H9 (cell line): ENCODE measurements around the gene SP6. TPM values are rescaled to one million over a fixed set of nuclear protein-coding genes. Genes with fewer than 3 reads are reported as not detected.

Experiments
- DNase-seq: peaks from one replicate; pipeline ENCODE4 v3.0.0-alpha.2; 2017
- H2AFZ ChIP-seq: one replicate; pipeline ENCODE4 v1.6.1; 2013; ENCODE audit warnings: mild to moderate bottlenecking, low read length, control low read depth, moderate library complexity
- H2AK5ac ChIP-seq: 2 replicates; pipeline ENCODE4 v1.6.1; 2013; ENCODE audit warnings: low read length, control low read depth, mixed read lengths; ENCODE audit not compliant: insufficient read length
- H2BK120ac ChIP-seq: one replicate; pipeline ENCODE4 v1.6.1; 2013; ENCODE audit warnings: low read depth, mild to moderate bottlenecking, low read length, control low read depth, inconsistent platforms; ENCODE audit not compliant: poor library complexity, severe bottlenecking
- H2BK12ac ChIP-seq: 2 replicates; pipeline ENCODE4 v1.6.1; 2013; ENCODE audit warnings: low read length, control low read depth, mixed read lengths, low read depth; ENCODE audit not compliant: insufficient read length
- H2BK15ac ChIP-seq: 2 replicates; pipeline ENCODE4 v1.6.1; 2013; ENCODE audit warnings: low read depth, low read length, control low read depth
- H2BK20ac ChIP-seq: one replicate; pipeline ENCODE4 v1.6.1; 2013; ENCODE audit warnings: low read depth, mild to moderate bottlenecking, low read length, control low read depth, inconsistent platforms; ENCODE audit not compliant: poor library complexity, severe bottlenecking
- H2BK5ac ChIP-seq: 2 replicates; pipeline ENCODE4 v1.6.1; 2013; ENCODE audit warnings: low read length, control low read depth, mixed read lengths; ENCODE audit not compliant: insufficient read length
- H3K14ac ChIP-seq: 2 replicates; pipeline ENCODE4 v1.6.1; 2013; ENCODE audit warnings: low read length, control low read depth; ENCODE audit not compliant: insufficient read depth
- H3K18ac ChIP-seq: 2 replicates; pipeline ENCODE4 v1.6.1; 2013; ENCODE audit warnings: low read depth, mild to moderate bottlenecking, mixed read lengths, low read length, control low read depth; ENCODE audit not compliant: insufficient read length
- H3K23ac ChIP-seq: 2 replicates; pipeline ENCODE4 v1.6.1; 2013; ENCODE audit warnings: low read length, control low read depth, mixed read lengths, low read depth; ENCODE audit not compliant: insufficient read length
- H3K23me2 ChIP-seq: 2 replicates; pipeline ENCODE4 v1.6.1; 2013; ENCODE audit warnings: low read depth, mild to moderate bottlenecking, mixed read lengths, low read length, control low read depth; ENCODE audit not compliant: insufficient read length, poor library complexity, severe bottlenecking
- H3K27ac ChIP-seq: 2 replicates; pipeline ENCODE4 v1.5.1; 2013; ENCODE audit warnings: low read length, control low read depth, mixed read lengths, low read depth; ENCODE audit not compliant: insufficient read length
- H3K27me3 ChIP-seq: 2 replicates; pipeline ENCODE4 v1.6.1; 2013; ENCODE audit warnings: low read length, control low read depth, inconsistent platforms; ENCODE audit not compliant: insufficient read depth
- H3K4ac ChIP-seq: 2 replicates; pipeline ENCODE4 v1.6.1; 2013; ENCODE audit warnings: low read depth, mild to moderate bottlenecking, control low read depth, inconsistent platforms, low read length, moderate library complexity
- H3K4me1 ChIP-seq: 2 replicates; pipeline ENCODE4 v1.6.1; 2013; ENCODE audit warnings: low read length, control low read depth, inconsistent platforms; ENCODE audit not compliant: insufficient read depth
- H3K4me2 ChIP-seq: 2 replicates; pipeline ENCODE4 v1.6.1; 2013; ENCODE audit warnings: low read length, control low read depth, mixed read lengths; ENCODE audit not compliant: insufficient read length, insufficient read depth
- H3K56ac ChIP-seq: 2 replicates; pipeline ENCODE4 v1.6.1; 2013; ENCODE audit warnings: low read depth, mild to moderate bottlenecking, mixed read lengths, low read length, control low read depth; ENCODE audit not compliant: insufficient read length
- H3K79me1 ChIP-seq: 2 replicates; pipeline ENCODE4 v1.6.1; 2013; ENCODE audit warnings: low read depth, mild to moderate bottlenecking, moderate library complexity, low read length, control low read depth, inconsistent platforms; ENCODE audit not compliant: insufficient read depth, poor library complexity, severe bottlenecking
- H3K79me2 ChIP-seq: 2 replicates; pipeline ENCODE4 v1.6.1; 2013; ENCODE audit warnings: low read length, control low read depth, inconsistent platforms; ENCODE audit not compliant: insufficient read depth
- H3K9ac ChIP-seq: 2 replicates; pipeline ENCODE4 v1.6.1; 2013; ENCODE audit warnings: low read length, control low read depth, mixed read lengths; ENCODE audit not compliant: insufficient read length; ENCODE audit errors: extremely low read depth
- H3K9me3 ChIP-seq: one replicate; pipeline ENCODE4 v1.6.1; 2013; ENCODE audit warnings: low read depth, low read length, inconsistent platforms; ENCODE audit not compliant: control insufficient read depth
- H3T11ph ChIP-seq: one replicate; pipeline ENCODE4 v1.6.1; 2013; ENCODE audit warnings: mild to moderate bottlenecking, low read length, control low read depth, inconsistent platforms
- H4K20me1 ChIP-seq: one replicate; pipeline ENCODE4 v1.6.1; 2013; ENCODE audit not compliant: control insufficient read depth, insufficient read length, insufficient read depth
- H4K5ac ChIP-seq: 2 replicates; pipeline ENCODE4 v1.6.1; 2013; ENCODE audit warnings: low read depth, mild to moderate bottlenecking, mixed read lengths, low read length, control low read depth; ENCODE audit not compliant: insufficient read length
- H4K8ac ChIP-seq: replicated peaks from 2 replicates; pipeline ENCODE4 v1.6.1; 2013; ENCODE audit warnings: low read length, control low read depth, mixed read lengths, low read depth; ENCODE audit not compliant: insufficient read length
- H4K91ac ChIP-seq: 2 replicates; pipeline ENCODE4 v1.6.1; 2013; ENCODE audit warnings: low read depth, mild to moderate bottlenecking, moderate library complexity, mixed read lengths, low read length, control low read depth; ENCODE audit not compliant: insufficient read length
- H3K27ac Mint-ChIP-seq, 3 experiments: 2 replicates in 2 of 3; 3 replicates in 1 of 3; pipeline ENCODE4 v1.8.0; 2020 to 2021; ENCODE audit warnings: mixed read lengths in 3 of 3, mild to moderate bottlenecking in 1 of 3, moderate library complexity in 1 of 3
- H3K27me3 Mint-ChIP-seq: 2 replicates; pipeline ENCODE4 v1.8.0; 2021; ENCODE audit warnings: low read depth, mild to moderate bottlenecking, moderate library complexity, mixed read lengths
- H3K36me3 Mint-ChIP-seq, 3 experiments: 2 replicates in 2 of 3; 3 replicates in 1 of 3; pipeline ENCODE4 v1.8.0; 2020 to 2021; ENCODE audit warnings: low read depth in 3 of 3, mixed read lengths in 3 of 3; ENCODE audit not compliant: insufficient read depth in 1 of 3
- H3K4me1 Mint-ChIP-seq, 2 experiments: 2 replicates each; pipeline ENCODE4 v1.8.0; 2020; ENCODE audit warnings: mixed read lengths in 2 of 2
- H3K4me3 Mint-ChIP-seq, 2 experiments: 2 replicates in 1 of 2; 3 replicates in 1 of 2; pipeline ENCODE4 v1.8.0; 2020 to 2021; ENCODE audit warnings: mild to moderate bottlenecking in 2 of 2, mixed read lengths in 2 of 2, moderate library complexity in 1 of 2
- H3K9me3 Mint-ChIP-seq, 2 experiments: 2 replicates in 1 of 2; 3 replicates in 1 of 2; pipeline ENCODE4 v1.8.0; 2020; ENCODE audit warnings: mild to moderate bottlenecking in 2 of 2, mixed read lengths in 2 of 2, moderate library complexity in 1 of 2
- WGBS: extraction: QIAGEN DNeasy Blood & Tissue Kit; methylation state at CpG from one replicate; pipeline ENCODE4 v1.1.7; 2013; ENCODE audit warnings: missing lambda C conversion rate, low lambda C conversion rate, mixed read lengths; ENCODE audit not compliant: insufficient read length; ENCODE audit errors: extremely low coverage; 5-methylcytosine and 5-hydroxymethylcytosine counted together
- total RNA-seq: library from RNA; stranded (reverse); gene quantifications from 2 replicates; pipeline ENCODE4 v1.2.1, GENCODE V29; 2021
- TF ChIP-seq, protein P1 (sequence below): fragments of 200-600 bp; sonication (generic); conservative IDR thresholded peaks from 3 replicates; pipeline ENCODE4 v1.8.0; 2021; ENCODE audit warnings: antibody characterized with exemption, mild to moderate bottlenecking

The SP6 gene
- total RNA-seq, 1 experiment from 2014 or later = 0.90 TPM

DNA sequence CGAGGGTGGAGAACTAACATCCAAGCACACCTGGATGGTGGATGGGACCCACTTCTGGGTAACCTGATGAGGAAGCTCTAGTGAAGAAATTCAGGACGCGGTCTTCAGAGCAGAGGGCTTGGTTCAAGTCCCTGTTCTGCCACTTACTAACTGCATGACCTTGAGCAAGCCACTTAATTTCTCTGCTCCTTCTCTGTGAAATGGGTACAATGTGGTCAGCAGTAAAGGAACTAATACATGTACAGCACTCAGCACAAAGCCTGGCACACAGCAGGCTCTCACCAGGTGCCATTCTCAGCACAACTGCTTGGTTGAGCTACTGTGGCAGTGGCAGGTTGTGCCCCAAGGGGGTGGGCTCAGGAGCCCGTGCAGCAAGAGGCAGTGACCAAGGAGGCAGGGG is 27.4 kb downstream of the SP6 start:
- Mint-ChIP-seq H3K4me3 (no peak overlapping the region), H3K27me3 (no peaks in the 10 kb centered on the region), H3K9me3 (no peaks in the 10 kb centered on the region), H3K27ac (no peak overlapping the region), H3K36me3 (peaks cover 26 to 42% (median 41%) of the 10 kb centered on the region in 3 experiments), H3K4me1 (peaks cover 12 to 19% of the 10 kb centered on the region in 2 experiments)
- Histone ChIP-seq H3T11ph (no peak overlapping the region), H3K4ac (no peak overlapping the region), H2AK5ac (no peak overlapping the region), H4K5ac (no peak overlapping the region), H3K27ac (no peak overlapping the region), H3K4me2 (no peak overlapping the region), H2BK12ac (no peak overlapping the region), H3K9me3 (no peaks in the 10 kb centered on the region), H3K4me1 (no peaks in the 10 kb centered on the region), H2BK5ac (no peak overlapping the region), H2BK15ac (no peak overlapping the region), H2BK120ac (no peak overlapping the region), H3K79me2 (no peaks in the 10 kb centered on the region; the same call in 1 of the 2 replicates), H3K23me2 (peaks cover 7% of the 10 kb centered on the region), H4K20me1 (no peaks in the 10 kb centered on the region), H2BK20ac (no peak overlapping the region), H3K27me3 (no peaks in the 10 kb centered on the region), H3K23ac (no peak overlapping the region), H4K8ac (no peak overlapping the region), H3K9ac (no peak overlapping the region), H3K56ac (no peak overlapping the region), H2AFZ (no peak overlapping the region), H4K91ac (no peak overlapping the region), H3K79me1 (no peaks in the 10 kb centered on the region), H3K14ac (no peak overlapping the region), H3K18ac (no peak overlapping the region)
- TF ChIP-seq, protein P1, sequence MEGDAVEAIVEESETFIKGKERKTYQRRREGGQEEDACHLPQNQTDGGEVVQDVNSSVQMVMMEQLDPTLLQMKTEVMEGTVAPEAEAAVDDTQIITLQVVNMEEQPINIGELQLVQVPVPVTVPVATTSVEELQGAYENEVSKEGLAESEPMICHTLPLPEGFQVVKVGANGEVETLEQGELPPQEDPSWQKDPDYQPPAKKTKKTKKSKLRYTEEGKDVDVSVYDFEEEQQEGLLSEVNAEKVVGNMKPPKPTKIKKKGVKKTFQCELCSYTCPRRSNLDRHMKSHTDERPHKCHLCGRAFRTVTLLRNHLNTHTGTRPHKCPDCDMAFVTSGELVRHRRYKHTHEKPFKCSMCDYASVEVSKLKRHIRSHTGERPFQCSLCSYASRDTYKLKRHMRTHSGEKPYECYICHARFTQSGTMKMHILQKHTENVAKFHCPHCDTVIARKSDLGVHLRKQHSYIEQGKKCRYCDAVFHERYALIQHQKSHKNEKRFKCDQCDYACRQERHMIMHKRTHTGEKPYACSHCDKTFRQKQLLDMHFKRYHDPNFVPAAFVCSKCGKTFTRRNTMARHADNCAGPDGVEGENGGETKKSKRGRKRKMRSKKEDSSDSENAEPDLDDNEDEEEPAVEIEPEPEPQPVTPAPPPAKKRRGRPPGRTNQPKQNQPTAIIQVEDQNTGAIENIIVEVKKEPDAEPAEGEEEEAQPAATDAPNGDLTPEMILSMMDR = no peak
- DNase-seq = no peak
- WGBS = no CpG with 5 or more reads among the region's 4 CpGs
